HG03097 (cell line): ENCODE results near the gene KRT35.

Source experiments
- ATAC-seq: cut with Tn5 transposase; IDR thresholded peaks from one replicate; pipeline ENCODE4 v1.9.1; 2021; ENCODE audit not compliant: unreplicated experiment, low FRiP score

The KRT35 gene

GRCh38 chr17:41490000-41490990 is 9.3 kb upstream of the KRT35 start:
- no peak for ATAC-seq

- ATAC-seq, result no peak
Observed at GRCh38 chr17:41489531-41489930, 8.6 kb upstream of the KRT35 start, which contains the start of gene KRT36. Gene KRT36, minus strand, starts transcription at chr17:41489910. Its CDS starts 46 bp downstream, at chr17:41489864.

DNA sequence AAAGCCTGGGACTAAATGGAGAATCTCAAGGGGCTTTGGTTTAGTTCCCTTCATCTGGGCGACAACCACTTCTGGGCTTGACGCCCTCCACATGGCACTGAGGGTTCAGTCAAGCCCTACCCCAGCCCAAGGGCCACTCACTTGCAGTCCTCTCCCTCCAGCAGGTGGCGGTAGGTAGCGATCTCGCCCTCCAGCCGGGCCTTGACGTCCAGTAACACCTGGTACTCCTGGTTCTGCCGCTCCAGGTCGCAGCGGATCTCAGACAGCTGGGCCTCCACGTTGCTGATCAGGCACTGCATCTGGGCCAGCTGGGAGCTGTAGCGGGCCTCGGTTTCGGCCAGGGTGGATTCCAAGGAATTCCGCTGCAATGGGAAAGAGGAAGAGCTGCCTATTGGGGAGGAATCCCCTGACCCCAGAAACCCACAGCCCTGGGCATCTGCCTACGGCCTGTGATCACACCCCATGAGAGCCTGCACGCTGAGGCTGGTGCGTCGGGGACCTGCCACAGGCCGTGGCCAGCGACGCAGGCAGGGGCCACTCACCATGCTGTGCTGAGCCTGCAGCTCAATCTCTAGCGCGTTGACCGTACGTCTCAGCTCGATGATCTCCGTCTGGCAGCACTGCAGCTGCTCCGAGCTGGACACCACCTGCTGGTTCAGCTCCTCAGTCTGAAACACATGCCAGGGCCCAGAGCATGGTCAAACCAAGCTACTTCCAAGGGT is 6.0 kb upstream of the KRT35 start:
- no peak for ATAC-seq

DNA sequence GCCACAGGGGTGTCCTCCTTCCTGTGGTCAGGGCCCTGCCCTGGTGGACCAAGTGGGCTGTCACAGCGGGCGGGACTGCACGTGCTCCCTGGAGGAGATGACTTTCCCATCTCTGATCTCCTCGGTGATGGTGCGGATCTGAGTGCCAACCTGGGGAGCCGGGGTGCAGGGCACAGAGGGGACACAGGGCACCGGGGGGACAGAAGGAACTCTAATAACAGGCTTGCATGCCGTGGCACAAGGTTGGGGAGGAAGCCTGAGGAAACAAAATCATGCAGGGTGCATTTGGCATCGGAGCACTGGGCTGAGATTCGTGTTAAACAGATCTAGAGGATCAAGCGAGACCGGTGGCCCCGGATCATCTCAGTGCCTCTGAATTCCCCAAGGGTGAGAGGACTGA is 5.4 kb upstream of the KRT35 start:
- ATAC-seq, result no peak

- no peak for ATAC-seq
Observed at GRCh38 chr17:41484920-41485904, 4.3 kb upstream of the KRT35 start.

DNA sequence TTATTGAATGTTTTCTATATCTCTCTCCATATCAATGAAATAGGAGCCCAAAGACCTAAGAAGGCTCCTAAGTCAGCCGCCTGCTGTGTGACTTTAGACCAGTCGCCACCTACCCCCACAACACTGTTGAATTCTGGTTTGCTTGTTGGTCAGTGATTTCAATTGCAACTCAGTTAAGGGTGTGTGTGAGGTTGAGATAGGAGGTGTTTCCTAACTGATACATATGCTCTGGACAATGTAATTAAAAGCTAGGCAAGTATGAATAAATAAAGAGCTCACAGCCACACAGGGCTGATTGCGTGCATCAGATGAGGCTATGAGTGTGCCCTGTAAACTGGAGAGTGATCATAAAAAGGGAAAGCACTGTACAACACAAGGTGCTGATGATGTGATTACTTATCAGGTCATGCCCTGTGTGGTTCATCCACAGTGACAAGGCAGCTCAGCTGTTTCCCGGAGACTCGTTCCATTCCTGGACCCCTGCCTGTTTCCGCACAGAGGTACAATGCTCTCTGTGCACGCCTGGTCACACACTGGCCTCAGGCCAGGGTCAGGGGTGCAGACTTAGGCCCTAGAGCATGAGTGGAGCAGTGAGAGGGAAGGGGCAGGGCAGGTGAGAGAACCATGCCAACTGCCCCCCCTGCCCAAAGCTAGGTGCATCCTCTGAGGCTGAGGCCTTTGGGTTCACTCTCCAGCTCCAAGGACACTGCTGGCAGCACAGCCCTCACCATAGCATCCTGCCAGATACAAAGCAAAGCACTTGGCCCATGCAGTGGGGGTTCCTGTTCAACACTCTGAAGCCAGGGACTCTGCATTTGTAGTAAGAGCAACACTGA is 3.3 kb upstream of the KRT35 start:
- no peak for ATAC-seq

DNA sequence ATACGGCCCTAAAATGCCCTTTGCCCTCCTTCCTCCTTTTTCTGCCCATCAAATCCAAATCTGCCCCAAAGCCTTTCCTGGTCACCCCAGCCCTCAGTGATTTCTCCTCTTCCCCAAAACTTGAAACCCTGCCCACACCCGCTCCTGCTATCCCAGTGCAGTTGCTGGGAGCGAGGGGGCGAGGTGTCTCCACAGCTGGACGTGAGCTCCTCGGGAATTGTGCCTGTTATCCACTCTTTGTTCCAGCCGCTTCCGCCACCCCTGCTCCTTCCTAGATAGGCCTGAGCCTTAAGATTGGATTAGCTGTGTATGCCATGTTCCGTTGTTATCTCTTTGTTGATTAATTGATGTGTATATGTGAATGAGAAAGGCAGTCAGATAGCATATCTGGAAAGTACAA is 2.6 kb upstream of the KRT35 start:
- no peak for ATAC-seq

DNA sequence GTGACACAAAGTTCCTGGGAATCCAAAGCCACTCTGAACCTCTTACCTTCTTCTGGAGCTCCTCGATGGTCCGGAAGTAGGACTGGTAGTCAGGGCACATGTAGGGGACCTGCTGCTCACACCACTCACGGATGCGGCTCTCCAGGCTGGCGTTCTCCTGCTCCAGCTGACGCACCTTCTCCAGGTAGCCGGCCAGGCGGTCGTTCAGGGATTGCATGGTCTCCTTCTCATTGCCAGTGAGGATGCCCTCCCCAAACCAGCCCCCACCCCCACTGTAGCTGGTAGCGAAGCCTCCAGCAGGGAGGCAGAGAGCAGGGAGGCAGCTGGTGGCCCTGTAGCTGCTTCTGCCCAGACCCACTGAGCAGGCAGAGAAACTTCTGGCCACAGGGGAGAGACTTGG is 370 bp downstream of the KRT35 start:
- ATAC-seq, result no peak

DNA sequence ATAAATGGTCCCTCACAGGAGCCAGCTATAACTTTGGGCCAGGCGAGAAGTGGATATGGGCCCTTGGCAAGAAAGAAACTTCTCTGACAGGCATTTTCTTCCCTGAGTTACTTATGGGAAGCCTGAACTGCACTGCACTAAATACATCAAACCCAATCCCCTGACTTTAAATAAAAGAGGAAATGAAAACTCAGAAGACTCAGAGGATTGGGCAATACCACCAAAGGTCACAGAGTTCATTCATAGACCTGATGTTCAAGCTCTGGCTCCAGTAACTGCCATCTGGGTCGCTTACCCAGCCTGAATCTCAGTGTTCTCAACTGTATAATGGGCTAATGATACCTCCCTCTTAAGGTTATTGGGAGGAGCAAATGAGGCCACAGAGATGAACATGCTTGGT is 815 bp downstream of the KRT35 start:
- no peak for ATAC-seq

DNA sequence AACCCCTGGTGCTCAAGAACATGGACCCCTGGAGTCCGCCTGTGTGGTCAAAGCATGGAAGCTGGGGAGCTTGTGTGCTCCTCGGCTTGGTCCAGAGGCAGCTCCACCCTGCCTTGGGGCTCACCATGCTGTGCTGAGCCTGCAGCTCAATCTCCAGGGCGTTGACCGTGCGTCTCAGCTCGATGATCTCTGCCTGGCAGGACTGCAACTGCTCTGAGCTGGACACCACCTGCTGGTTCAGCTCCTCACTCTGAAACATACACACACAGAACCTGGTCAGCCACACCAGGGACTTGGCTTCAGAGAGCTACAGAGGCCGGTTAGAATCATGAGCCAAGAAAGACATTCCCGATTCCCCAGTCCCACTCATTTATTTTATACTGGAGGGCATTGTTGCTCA is 2.7 kb downstream of the KRT35 start:
- no peak for ATAC-seq

GRCh38 chr17:41476866-41477815 is 3.8 kb downstream of the KRT35 start:
- no peak for ATAC-seq

DNA sequence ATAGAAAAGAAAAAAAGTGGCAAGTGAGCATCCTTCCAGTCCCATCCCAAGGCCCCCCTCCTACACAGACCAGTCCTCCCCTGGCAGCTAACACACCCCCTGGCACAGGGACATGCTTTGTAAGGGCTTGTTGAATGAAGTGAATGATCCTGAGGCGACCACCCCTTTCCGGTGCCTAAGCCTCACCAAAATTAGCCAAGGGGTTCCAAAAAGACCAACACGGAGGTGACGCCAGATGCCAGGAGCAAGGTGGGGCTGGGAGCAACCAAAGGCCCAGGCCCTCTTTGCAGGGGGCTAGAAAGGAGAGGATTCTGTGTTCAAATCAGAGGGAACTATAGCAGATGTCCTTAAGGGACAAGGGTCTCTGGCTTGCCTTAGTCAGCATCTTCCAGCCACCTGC is 5.5 kb downstream of the KRT35 start:
- no peak for ATAC-seq

DNA sequence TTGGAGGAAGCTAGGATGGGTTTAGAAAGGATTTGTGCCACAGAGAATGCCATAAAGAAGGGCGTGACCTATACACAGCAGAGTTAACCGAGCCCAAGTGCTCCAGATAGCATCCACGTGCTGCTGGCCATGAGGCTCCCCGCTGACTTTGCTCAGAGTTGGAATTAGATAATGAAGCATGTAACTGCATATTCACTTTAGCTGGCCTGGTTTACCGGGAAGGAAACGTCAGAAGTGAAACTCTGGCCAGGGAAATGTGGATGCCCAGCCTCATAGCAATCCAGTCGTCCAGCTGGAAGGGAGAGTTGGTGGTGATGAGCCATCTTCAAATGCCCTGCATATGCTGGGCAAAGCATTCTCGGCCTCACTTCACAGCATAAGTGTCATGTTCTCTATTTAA is 6.1 kb downstream of the KRT35 start:
- no peak for ATAC-seq

DNA sequence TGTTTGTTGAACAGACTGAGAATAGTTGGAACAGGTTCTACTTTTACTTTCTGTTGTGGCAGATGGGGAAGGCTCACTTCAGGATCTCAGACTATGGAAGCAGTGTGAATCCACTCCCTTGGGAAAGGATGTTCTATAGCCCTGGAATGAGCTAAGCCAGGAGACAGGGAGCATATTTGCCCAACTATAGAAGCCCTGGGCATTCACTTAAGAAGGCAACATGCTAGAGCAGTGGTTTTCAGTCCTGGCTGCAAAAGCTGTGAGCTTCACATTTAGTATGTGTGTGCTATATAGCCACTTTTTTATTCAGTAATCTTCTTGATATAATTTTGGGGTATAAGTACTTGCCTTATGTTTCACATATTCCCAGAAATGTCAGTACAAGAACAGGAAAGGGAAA is 12.6 kb downstream of the KRT35 start:
- ATAC-seq, result no peak

DNA sequence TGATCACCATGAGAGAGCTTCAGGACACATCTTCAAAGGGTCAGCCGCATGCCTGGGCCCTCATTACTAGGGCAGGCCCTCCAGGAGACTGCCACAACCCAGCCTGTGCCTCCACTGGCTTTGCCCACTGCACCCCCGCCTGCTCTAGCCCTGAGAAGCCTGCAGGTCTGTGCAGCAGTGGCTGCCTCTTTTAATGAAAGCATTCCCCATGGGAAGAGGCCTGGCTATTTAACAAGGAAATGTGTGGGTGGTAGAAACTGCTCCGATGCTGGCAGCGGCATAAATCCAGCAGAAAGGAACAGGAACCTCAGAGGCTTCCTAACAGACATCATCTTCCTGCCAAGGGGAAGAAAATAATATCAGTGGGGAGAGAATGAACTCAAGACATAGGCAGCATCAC is 13.4 kb downstream of the KRT35 start:
- no peak for ATAC-seq

DNA sequence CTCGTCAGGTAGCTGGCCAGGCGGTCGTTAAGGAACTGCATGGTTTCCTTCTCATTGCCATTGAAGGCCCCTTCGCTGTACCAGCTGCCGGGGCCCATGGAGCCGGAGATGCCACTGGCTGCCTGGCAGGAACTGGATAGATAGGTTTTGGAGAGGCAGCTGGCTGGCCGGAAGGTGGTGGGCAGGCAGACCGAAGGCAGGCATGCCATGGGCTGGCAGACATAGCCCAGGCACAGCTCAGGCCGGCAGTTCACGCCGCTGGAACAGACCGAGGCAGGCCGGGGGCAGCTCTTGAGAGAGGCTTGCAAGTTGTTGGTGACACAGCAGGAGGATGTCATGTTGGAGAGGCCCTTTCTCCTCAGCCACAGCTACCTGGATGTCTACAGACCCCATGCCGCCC is 14.0 kb downstream of the KRT35 start, which contains the start of gene KRT32:
Gene KRT32 (minus strand): TSS at position 399 of the 400 bp plus-strand sequence. CDS start 61 bp downstream, at position 338.
- ATAC-seq, result no peak

- no peak for ATAC-seq
Observed at GRCh38 chr17:41464682-41465081, 16.3 kb downstream of the KRT35 start.

DNA sequence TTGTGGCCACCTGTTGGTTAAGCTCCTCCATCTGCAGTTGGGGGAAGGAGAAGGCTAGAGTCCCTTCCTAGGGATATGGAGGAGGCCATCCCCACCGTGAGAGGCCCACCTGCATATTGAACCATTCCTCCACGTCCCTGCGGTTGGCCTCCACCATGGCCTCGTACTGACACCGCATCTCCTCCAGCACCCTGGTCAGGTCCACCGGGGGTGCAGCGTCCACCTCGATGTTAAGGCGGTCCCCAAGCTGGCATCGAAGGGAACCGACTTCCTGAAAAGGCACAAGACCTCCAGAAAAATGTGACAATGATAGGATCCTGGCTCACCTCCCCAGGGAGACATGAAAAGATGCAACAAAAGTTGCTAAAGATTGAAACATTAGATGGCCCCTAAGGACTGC is 16.8 kb downstream of the KRT35 start:
- ATAC-seq, result no peak
